HCT116 (cell line): ENCODE results near the gene PPP2R5C. TPM values are rescaled to one million over a fixed set of nuclear protein-coding genes. Genes with fewer than 3 reads are reported as not detected.

Experiments used
- ATAC-seq: fragments of 200-7000 bp; cut with Tn5 transposase; 2 replicates; pipeline ENCODE4 v1.9.1; 2020; ENCODE audit warnings: mild to moderate bottlenecking, moderate library complexity
- BruUV-seq: library from RNA; stranded (reverse); fragments of 400-500 nt; replicated peaks from 2 replicates; lab custom pipeline; 2021; lab: Mats Ljungman, UMichigan
- CTCF ChIA-PET: fragments of 300-600 bp; sonication (Branson Sonifier 250); formaldehyde crosslinking; loops from one replicate; lab custom pipeline; 2021; ENCODE audit warnings: antibody characterized with exemption; lab: Charles Lee
- POLR2A ChIA-PET: fragments of 300-600, 350-600 bp; sonication (Branson Sonifier 250); formaldehyde crosslinking; loops from one replicate; lab custom pipeline; 2021; ENCODE audit warnings: antibody characterized with exemption; lab: Charles Lee
- RAD21 ChIA-PET, 2 experiments: fragments of 300-600 bp; sonication (Branson Sonifier 250); formaldehyde crosslinking; loops; one replicate each; lab custom pipeline; 2023; ENCODE audit warnings: low total read pairs in 2 of 2; ENCODE audit not compliant: uncharacterized antibody in 2 of 2, unreplicated experiment in 2 of 2, low non-redundant PET in 1 of 2; lab: Charles Lee
- DNase-seq: peaks from one replicate; pipeline ENCODE4 v3.0.0-alpha.2; 2010; ENCODE audit warnings: low read depth, low spot score
- H2AFZ ChIP-seq: fragments of 200-600 bp; shearing (Covaris generic), sonication (generic); 2 replicates; pipeline ENCODE4 v1.6.1; 2017; ENCODE audit warnings: low read depth, mixed run types, mixed read lengths, antibody characterized with exemption, low read length; ENCODE audit not compliant: poor library complexity, severe bottlenecking
- H3K27ac ChIP-seq: 2 replicates; pipeline ENCODE4 v1.5.1; 2012; ENCODE audit warnings: low read depth, low read length
- H3K27me3 ChIP-seq: fragments of 200-600 bp; sonication (generic); 2 replicates; pipeline ENCODE4 v1.6.1; 2016; ENCODE audit warnings: mixed run types, low read length, mixed read lengths; ENCODE audit not compliant: insufficient read depth
- H3K36me3 ChIP-seq, 2 experiments: fragments of 200-500 bp in 1 of 2; fragments of 200-600 bp in 1 of 2; sonication (Bioruptor generic) in 1 of 2; sonication (generic) in 1 of 2; 2 replicates each; pipeline versions ENCODE4 v1.5.1 to v1.6.1; 2014 to 2016; ENCODE audit warnings: low read length in 2 of 2, inconsistent platforms in 1 of 2, mixed read lengths in 1 of 2, mixed run types in 1 of 2; ENCODE audit not compliant: insufficient read depth in 2 of 2, control insufficient read depth in 1 of 2
- H3K4me1 ChIP-seq, 2 experiments: fragments of 200-600 bp in 1 of 2; sonication (generic) in 1 of 2; 2 replicates each; pipeline versions ENCODE4 v1.5.1 to v1.6.1; 2012 to 2017; ENCODE audit warnings: low read length in 2 of 2, inconsistent platforms in 1 of 2, mild to moderate bottlenecking in 1 of 2, mixed read lengths in 1 of 2, mixed run types in 1 of 2, moderate library complexity in 1 of 2; ENCODE audit not compliant: insufficient read depth in 2 of 2, control insufficient read depth in 1 of 2
- H3K4me2 ChIP-seq: fragments of 200-600 bp; sonication (generic); 2 replicates; pipeline ENCODE4 v1.6.1; 2017; ENCODE audit warnings: mixed run types, low read length, mixed read lengths
- H3K4me3 ChIP-seq, 2 experiments: fragments of 200-600 bp in 1 of 2; sonication (generic) in 1 of 2; replicated peaks in 1 of 2; 2 replicates each; pipeline ENCODE4 v1.5.1; 2011 to 2016; ENCODE audit warnings: low read length in 2 of 2, control low read depth in 1 of 2, low read depth in 1 of 2, mild to moderate bottlenecking in 1 of 2, mixed read lengths in 1 of 2, mixed run types in 1 of 2
- H3K79me2 ChIP-seq: fragments of 200-600 bp; sonication (generic); 2 replicates; pipeline ENCODE4 v1.6.1; 2017; ENCODE audit warnings: mild to moderate bottlenecking, mixed run types, low read length, moderate library complexity, mixed read lengths; ENCODE audit not compliant: insufficient read depth
- H3K9ac ChIP-seq: fragments of 200-600 bp; sonication (generic); 2 replicates; pipeline ENCODE4 v1.6.1; 2016; ENCODE audit warnings: low read length, mixed read lengths
- H3K9me2 ChIP-seq: fragments of 200-600 bp; sonication (generic), shearing (Covaris generic); 2 replicates; pipeline ENCODE4 v1.6.1; 2017; ENCODE audit warnings: mixed run types, mild to moderate bottlenecking, moderate library complexity; ENCODE audit not compliant: insufficient read depth
- H3K9me3 ChIP-seq, 2 experiments: fragments of 200-500 bp in 1 of 2; fragments of 200-600 bp in 1 of 2; sonication (Bioruptor generic) in 1 of 2; sonication (generic) in 1 of 2; 2 replicates each; pipeline ENCODE4 v1.6.1; 2014 to 2017; ENCODE audit warnings: low read length in 2 of 2, mixed read lengths in 2 of 2, inconsistent platforms in 1 of 2, low read depth in 1 of 2, mild to moderate bottlenecking in 1 of 2, mixed run types in 1 of 2, moderate library complexity in 1 of 2; ENCODE audit not compliant: control insufficient read depth in 1 of 2, insufficient read depth in 1 of 2
- H4K20me1 ChIP-seq: fragments of 200-600 bp; sonication (generic), shearing (Covaris generic); 2 replicates; pipeline ENCODE4 v1.6.1; 2017; ENCODE audit warnings: mixed run types, mild to moderate bottlenecking, moderate library complexity; ENCODE audit not compliant: insufficient read depth
- ATF3 ChIP-seq: IDR thresholded peaks from 2 replicates; pipeline ENCODE4 v1.6.1; 2012
- CTCF ChIP-seq, 3 experiments: fragments of 200-600 bp in 1 of 3; sonication (generic) in 1 of 3; IDR thresholded peaks in 2 of 3; conservative IDR thresholded peaks in 1 of 3; 2 replicates each; pipeline ENCODE4 v1.5.1; 2012 to 2017; ENCODE audit warnings: low read depth in 2 of 3, low read length in 2 of 3, antibody characterized with exemption in 1 of 3, borderline replicate concordance in 1 of 3, control low read depth in 1 of 3, mild to moderate bottlenecking in 1 of 3, mixed read lengths in 1 of 3, mixed run types in 1 of 3, moderate library complexity in 1 of 3; ENCODE audit not compliant: insufficient read depth in 1 of 3
- EGR1 ChIP-seq: IDR thresholded peaks from 2 replicates; pipeline ENCODE4 v1.6.1; 2012; ENCODE audit warnings: low read depth
- EZH2 ChIP-seq: fragments of 200-600 bp; sonication (generic); IDR thresholded peaks from 2 replicates; pipeline ENCODE4 v1.6.1; 2017; ENCODE audit warnings: antibody characterized with exemption, mixed run types
- FOSL1 ChIP-seq: IDR thresholded peaks from 2 replicates; pipeline ENCODE4 v1.6.1; 2012; ENCODE audit warnings: low read depth
- POLR2A ChIP-seq: IDR thresholded peaks from 2 replicates; pipeline ENCODE4 v1.7.0; 2011; ENCODE audit warnings: borderline replicate concordance; ENCODE audit not compliant: insufficient read depth, insufficient read length; ENCODE audit errors: extremely low read depth
- POLR2AphosphoS5 ChIP-seq: IDR thresholded peaks from 2 replicates; pipeline ENCODE4 v1.6.1; 2011; ENCODE audit warnings: mild to moderate bottlenecking, low read depth, low read length, moderate library complexity
- REST ChIP-seq: IDR thresholded peaks from 2 replicates; pipeline ENCODE4 v1.6.1; 2012; ENCODE audit warnings: low read depth
- TCF7L2 ChIP-seq: IDR thresholded peaks from 2 replicates; pipeline ENCODE4 v1.7.0; 2011; ENCODE audit warnings: borderline replicate concordance, inconsistent platforms; ENCODE audit not compliant: insufficient read depth, insufficient read length; ENCODE audit errors: extremely low read depth
- YY1 ChIP-seq: IDR thresholded peaks from 2 replicates; pipeline ENCODE4 v1.6.1; 2011; ENCODE audit warnings: low read length, low read depth, moderate library complexity, mild to moderate bottlenecking; ENCODE audit not compliant: insufficient replicate concordance; ENCODE audit errors: extremely low read depth
- ZFX ChIP-seq: fragments of 450-650 bp; IDR thresholded peaks from 2 replicates; pipeline ENCODE4 v1.6.1; 2017
- intact Hi-C: fragments of 100-400 bp; cut with micrococcal nuclease; formaldehyde crosslinking; loops from 2 replicates; pipeline ENCODE4 v1.10.0; 2022
- total RNA-seq: library from RNA; stranded (reverse); gene quantifications from one replicate; pipeline ENCODE4 v1.2.1, GENCODE V29; 2021; ENCODE audit not compliant: unreplicated experiment

PPP2R5C gene
- total RNA-seq, 1 experiment from 2014 or later = 117 TPM

- DNase-seq = no peak
- TF ChIP-seq FOSL1 (no peak), REST (no peak), TCF7L2 (no peak), ATF3 (no peak), CTCF (IDR thresholded peaks at IDR 0.05 in 2 of 3, conservative IDR thresholded peaks at IDR 0.05 in 1 of 3; ENCODE audit: borderline replicate concordance in 1 of 3, insufficient read depth in 1 of 3, low read depth in 2 of 3, low read length in 2 of 3) (no peak), EGR1 (no peak), POLR2AphosphoS5 (no peak), YY1 (no peak), EZH2 (no peak), ZFX (no peak), POLR2A (no peak)
- H3K9me2 ChIP-seq = no peaks in the 10 kb centered on the region
- no peak overlapping the region for H3K4me2 ChIP-seq
- 0 out of 4 replicates have a peak, but pooled peaks cover 0 to 2% of the 10 kb centered on the region in 2 experiments for H3K4me1 ChIP-seq
- intact Hi-C loops = no loop called here
- H3K36me3 ChIP-seq = no peaks in the 10 kb centered on the region
- ChIA-PET POLR2A (no interaction called here), RAD21 (no interaction called here), CTCF (no interaction called here)
- H4K20me1 ChIP-seq = 0 out of 2 replicates have a peak, but pooled peaks cover 8% of the 10 kb centered on the region
- H3K79me2 ChIP-seq = peaks cover 67% of the 10 kb centered on the region
- H3K9ac ChIP-seq = no peak overlapping the region
- H3K27me3 ChIP-seq = no peaks in the 10 kb centered on the region
- H3K27ac ChIP-seq = no peak overlapping the region
- H3K9me3 ChIP-seq = no peaks in the 10 kb centered on the region
- no peak overlapping the region for H2AFZ ChIP-seq
- no peak overlapping the region for H3K4me3 ChIP-seq
- no TSS peak for BruUV-seq
- no peak for ATAC-seq
Observed at GRCh38 chr14:101838476-101838875, 77.0 kb downstream of the PPP2R5C start.
